IMR-90 (cell line): ENCODE results near the gene EIF2A. TPM values are rescaled to one million over a fixed set of nuclear protein-coding genes. Genes with fewer than 3 reads are reported as not detected.

ENCODE experiments used
- ATAC-seq: fragments of 200-7000 bp; cut with Tn5 transposase; 2 replicates; pipeline ENCODE4 v1.9.1; 2020; ENCODE audit warnings: low read depth, mild to moderate bottlenecking, moderate library complexity
- BruUV-seq: library from RNA; stranded (reverse); fragments of 400-500 nt; replicated peaks from 2 replicates; lab custom pipeline; 2021; lab: Mats Ljungman, UMichigan
- CTCF ChIA-PET: fragments of 300-600 bp; formaldehyde crosslinking; extraction: SDS; loops from one replicate; lab custom pipeline; 2021; ENCODE audit warnings: antibody characterized with exemption; lab: Yijun Ruan, JAX
- POLR2A ChIA-PET: fragments of 300-600 bp; sonication (Branson Sonifier 250); formaldehyde crosslinking; loops from one replicate; lab custom pipeline; 2022; ENCODE audit warnings: antibody characterized with exemption; ENCODE audit not compliant: unreplicated experiment; lab: Charles Lee
- DNase-seq: peaks from one replicate; pipeline ENCODE4 v3.0.0; 2013
- H2AFZ ChIP-seq: replicated peaks from 2 replicates; pipeline ENCODE3; 2013; ENCODE audit warnings: low read length, mild to moderate bottlenecking; ENCODE audit not compliant: poor library complexity
- H2AK5ac ChIP-seq: 2 replicates; pipeline ENCODE4 v1.6.1; 2013; ENCODE audit warnings: low read depth, low read length, inconsistent platforms
- H2AK9ac ChIP-seq: replicated peaks from 2 replicates; pipeline ENCODE3; 2013; ENCODE audit warnings: mild to moderate bottlenecking, low read depth, low read length, moderate library complexity; ENCODE audit not compliant: poor library complexity
- H2BK120ac ChIP-seq: 2 replicates; pipeline ENCODE4 v1.6.1; 2013; ENCODE audit warnings: low read depth, low read length, inconsistent platforms
- H2BK15ac ChIP-seq: 3 replicates; pipeline ENCODE4 v1.6.1; 2013; ENCODE audit warnings: low read depth, low read length, inconsistent platforms
- H2BK20ac ChIP-seq: 2 replicates; pipeline ENCODE4 v1.6.1; 2013; ENCODE audit warnings: low read depth, mild to moderate bottlenecking, inconsistent platforms, low read length, moderate library complexity
- H2BK5ac ChIP-seq: 2 replicates; pipeline ENCODE4 v1.6.1; 2013; ENCODE audit warnings: mild to moderate bottlenecking, low read depth, low read length, inconsistent platforms; ENCODE audit not compliant: poor library complexity, severe bottlenecking
- H3K14ac ChIP-seq: replicated peaks from 2 replicates; pipeline ENCODE4 v1.6.1; 2013; ENCODE audit warnings: low read depth, low read length, inconsistent platforms
- H3K18ac ChIP-seq: 2 replicates; pipeline ENCODE4 v1.6.1; 2013; ENCODE audit warnings: low read depth, low read length, control low read depth
- H3K23ac ChIP-seq: 2 replicates; pipeline ENCODE4 v1.6.1; 2013; ENCODE audit warnings: low read depth, low read length, inconsistent platforms
- H3K27ac ChIP-seq: 2 replicates; pipeline ENCODE4 v1.5.1; 2013; ENCODE audit warnings: mild to moderate bottlenecking, control low read depth, low read length; ENCODE audit not compliant: insufficient read depth
- H3K27me3 ChIP-seq: 2 replicates; pipeline ENCODE4 v1.6.1; 2013; ENCODE audit warnings: low read length; ENCODE audit not compliant: control insufficient read depth, insufficient read depth
- H3K36me3 ChIP-seq: 2 replicates; pipeline ENCODE4 v1.6.1; 2013; ENCODE audit warnings: low read length, mixed read lengths; ENCODE audit not compliant: control insufficient read depth, insufficient read depth
- H3K4ac ChIP-seq: 2 replicates; pipeline ENCODE4 v1.6.1; 2013; ENCODE audit warnings: low read depth, low read length, inconsistent platforms
- H3K4me1 ChIP-seq: 2 replicates; pipeline ENCODE4 v1.6.1; 2013; ENCODE audit warnings: low read length, mixed read lengths; ENCODE audit not compliant: control insufficient read depth, insufficient read depth
- H3K4me2 ChIP-seq: 2 replicates; pipeline ENCODE4 v1.6.1; 2013; ENCODE audit warnings: low read depth, mild to moderate bottlenecking, control low read depth, low read length, moderate library complexity
- H3K4me3 ChIP-seq: 2 replicates; pipeline ENCODE4 v1.5.1; 2013; ENCODE audit warnings: low read depth, mild to moderate bottlenecking, control low read depth, low read length, moderate library complexity; ENCODE audit not compliant: insufficient read depth
- H3K56ac ChIP-seq: 2 replicates; pipeline ENCODE4 v1.6.1; 2013; ENCODE audit warnings: low read length, inconsistent platforms; ENCODE audit not compliant: insufficient read depth; ENCODE audit errors: extremely low read depth
- H3K79me1 ChIP-seq, 2 experiments: 2 replicates each; pipeline ENCODE4 v1.6.1; 2013; ENCODE audit warnings: low read length in 2 of 2, inconsistent platforms in 1 of 2, low read depth in 1 of 2
- H3K9ac ChIP-seq: 2 replicates; pipeline ENCODE4 v1.6.1; 2013; ENCODE audit warnings: low read depth, low read length, control low read depth
- H3K9me1 ChIP-seq: 2 replicates; pipeline ENCODE4 v1.6.1; 2013; ENCODE audit warnings: low read length, inconsistent platforms; ENCODE audit not compliant: insufficient read depth
- H3K9me3 ChIP-seq: 2 replicates; pipeline ENCODE4 v1.6.1; 2013; ENCODE audit warnings: low read length; ENCODE audit not compliant: control insufficient read depth, insufficient read depth
- H4K20me1 ChIP-seq: 2 replicates; pipeline ENCODE4 v1.6.1; 2013; ENCODE audit warnings: low read length, inconsistent platforms; ENCODE audit not compliant: insufficient read depth
- H4K5ac ChIP-seq: 2 replicates; pipeline ENCODE4 v1.6.1; 2013; ENCODE audit warnings: mild to moderate bottlenecking, low read depth, low read length, control low read depth
- H4K8ac ChIP-seq, 2 experiments: 2 replicates each; pipeline ENCODE4 v1.6.1; 2013; ENCODE audit warnings: low read depth in 2 of 2, low read length in 2 of 2, control low read depth in 1 of 2, inconsistent platforms in 1 of 2
- H4K91ac ChIP-seq: 2 replicates; pipeline ENCODE4 v1.6.1; 2013; ENCODE audit warnings: low read depth, low read length, inconsistent platforms; ENCODE audit not compliant: insufficient read depth
- BHLHE40 ChIP-seq: fragments of 150-350 bp; IDR thresholded peaks from 2 replicates; pipeline ENCODE4 v1.6.1; 2016; ENCODE audit warnings: mild to moderate bottlenecking, low read depth, low read length
- CEBPB ChIP-seq: IDR thresholded peaks from 2 replicates; pipeline ENCODE4 v1.6.1; 2012; ENCODE audit warnings: low read depth, low read length, improper control_type of control experiment
- CHD1 ChIP-seq: IDR thresholded peaks from 2 replicates; pipeline ENCODE4 v1.6.1; 2012; ENCODE audit warnings: low read depth, low read length, improper control_type of control experiment
- FOS ChIP-seq: fragments of 150-350 bp; IDR thresholded peaks from 2 replicates; pipeline ENCODE4 v1.6.1; 2016; ENCODE audit warnings: low read depth, low read length
- MAFK ChIP-seq: IDR thresholded peaks from 2 replicates; pipeline ENCODE4 v1.6.1; 2012; ENCODE audit warnings: low read depth, low read length, improper control_type of control experiment
- MAZ ChIP-seq: IDR thresholded peaks from 2 replicates; pipeline ENCODE4 v1.6.1; 2012; ENCODE audit warnings: low read depth, mild to moderate bottlenecking, low read length, improper control_type of control experiment, moderate library complexity, borderline replicate concordance
- MXI1 ChIP-seq: IDR thresholded peaks from 2 replicates; pipeline ENCODE4 v1.6.1; 2012; ENCODE audit warnings: low read depth, mild to moderate bottlenecking, low read length, moderate library complexity, borderline replicate concordance
- NFE2L2 ChIP-seq: fragments of 150-350 bp; IDR thresholded peaks from 2 replicates; pipeline ENCODE4 v1.6.1; 2016; ENCODE audit warnings: low read depth, mild to moderate bottlenecking, low read length
- POLR2A ChIP-seq: IDR thresholded peaks from 2 replicates; pipeline ENCODE4 v1.6.1; 2012; ENCODE audit warnings: mild to moderate bottlenecking, low read depth, low read length
- RAD21 ChIP-seq: IDR thresholded peaks from 2 replicates; pipeline ENCODE4 v1.6.1; 2012; ENCODE audit warnings: low read length, improper control_type of control experiment
- RCOR1 ChIP-seq: IDR thresholded peaks from 2 replicates; pipeline ENCODE4 v1.6.1; 2012; ENCODE audit warnings: mild to moderate bottlenecking, low read length, improper control_type of control experiment; ENCODE audit not compliant: insufficient replicate concordance
- RFX5 ChIP-seq: IDR thresholded peaks from 2 replicates; pipeline ENCODE4 v1.8.0; 2012; ENCODE audit warnings: low read depth, mild to moderate bottlenecking, low read length, moderate library complexity
- SMC3 ChIP-seq: fragments of 150-350 bp; IDR thresholded peaks from 2 replicates; pipeline ENCODE4 v1.6.1; 2016; ENCODE audit warnings: low read depth, mild to moderate bottlenecking, antibody characterized with exemption, low read length, moderate library complexity
- dilution Hi-C: fragments of 300-500 bp; cut with HindIII; formaldehyde crosslinking; loops from one replicate; pipeline ENCODE4 v1.14.3; 2018; ENCODE audit warnings: low sequenced_read_pairs; ENCODE audit not compliant: unreplicated experiment
- in situ Hi-C: fragments of 300-500 bp; cut with MboI; formaldehyde crosslinking; loops from 3 replicates; pipeline ENCODE4 v1.14.3; 2019; ENCODE audit warnings: low sequenced_read_pairs, inconsistent platforms, mixed read lengths
- intact Hi-C: fragments of 100-400 bp; cut with micrococcal nuclease; formaldehyde crosslinking; loops from 2 replicates; pipeline ENCODE4 v1.10.0; 2022
- polyA plus RNA-seq, 3 experiments: library from polyadenylated mRNA; depleted of rRNA; stranded (reverse); fragments of >200 nt; gene quantifications; 2 replicates each; pipeline ENCODE4 v1.2.3, GENCODE V29; 2012; ENCODE audit warnings: low replicate concordance in 1 of 3
- total RNA-seq: library from RNA; depleted of rRNA; stranded (reverse); fragments of >200 nt; gene quantifications from 2 replicates; pipeline ENCODE4 v1.2.3, GENCODE V29; 2012
- TF ChIP-seq, protein P1 (sequence below): fragments of 150-350 bp; IDR thresholded peaks from 2 replicates; pipeline ENCODE4 v1.6.1; 2017; ENCODE audit warnings: mild to moderate bottlenecking, antibody characterized with exemption, low read length, low read depth
- TF ChIP-seq, protein P2 (sequence below): fragments of 150-350 bp; IDR thresholded peaks from 2 replicates; pipeline ENCODE4 v1.6.1; 2016; ENCODE audit warnings: low read depth, mild to moderate bottlenecking, low read length, moderate library complexity, borderline replicate concordance
- TF ChIP-seq, protein P3 (sequence below): conservative IDR thresholded peaks from 2 replicates; pipeline ENCODE4 v1.5.1; 2012; ENCODE audit warnings: mild to moderate bottlenecking, low read depth, low read length, improper control_type of control experiment

EIF2A gene
- total and polyA plus RNA-seq, 2 of the 4 experiments (the other 2 are of a cell fraction) = 61.2 to 166 TPM

DNA sequence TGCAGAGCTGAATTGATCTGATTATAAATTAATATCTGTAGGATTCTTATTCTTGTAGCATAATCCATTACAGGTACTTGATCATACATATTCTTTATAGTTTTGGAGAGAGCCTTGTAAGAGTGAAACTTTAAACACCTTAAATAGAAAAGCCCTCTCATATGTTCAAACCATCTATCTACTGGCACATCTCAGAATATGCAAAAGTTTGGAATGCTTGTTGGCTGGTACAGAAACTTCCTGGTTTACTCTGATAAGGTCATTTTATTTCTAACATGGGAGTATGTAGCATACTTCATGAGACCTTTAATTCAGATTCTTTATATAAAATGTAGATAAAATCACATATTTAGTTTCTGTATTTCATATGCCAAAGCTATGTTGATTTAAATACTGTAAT lies 34.6 kb downstream of the EIF2A start:
- no peak for TF ChIP-seq BHLHE40
- TF ChIP-seq NFE2L2 = no peak
- TF ChIP-seq POLR2A = no peak
- TF ChIP-seq RAD21 = no peak
- TF ChIP-seq, protein P1, sequence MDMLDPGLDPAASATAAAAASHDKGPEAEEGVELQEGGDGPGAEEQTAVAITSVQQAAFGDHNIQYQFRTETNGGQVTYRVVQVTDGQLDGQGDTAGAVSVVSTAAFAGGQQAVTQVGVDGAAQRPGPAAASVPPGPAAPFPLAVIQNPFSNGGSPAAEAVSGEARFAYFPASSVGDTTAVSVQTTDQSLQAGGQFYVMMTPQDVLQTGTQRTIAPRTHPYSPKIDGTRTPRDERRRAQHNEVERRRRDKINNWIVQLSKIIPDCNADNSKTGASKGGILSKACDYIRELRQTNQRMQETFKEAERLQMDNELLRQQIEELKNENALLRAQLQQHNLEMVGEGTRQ = no peak
- TF ChIP-seq MAZ = no peak
- TF ChIP-seq MXI1 = no peak
- TF ChIP-seq RCOR1 = no peak
- TF ChIP-seq, protein P2, sequence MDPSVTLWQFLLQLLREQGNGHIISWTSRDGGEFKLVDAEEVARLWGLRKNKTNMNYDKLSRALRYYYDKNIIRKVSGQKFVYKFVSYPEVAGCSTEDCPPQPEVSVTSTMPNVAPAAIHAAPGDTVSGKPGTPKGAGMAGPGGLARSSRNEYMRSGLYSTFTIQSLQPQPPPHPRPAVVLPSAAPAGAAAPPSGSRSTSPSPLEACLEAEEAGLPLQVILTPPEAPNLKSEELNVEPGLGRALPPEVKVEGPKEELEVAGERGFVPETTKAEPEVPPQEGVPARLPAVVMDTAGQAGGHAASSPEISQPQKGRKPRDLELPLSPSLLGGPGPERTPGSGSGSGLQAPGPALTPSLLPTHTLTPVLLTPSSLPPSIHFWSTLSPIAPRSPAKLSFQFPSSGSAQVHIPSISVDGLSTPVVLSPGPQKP = no peak
- TF ChIP-seq MAFK = no peak
- no peak for TF ChIP-seq RFX5
- no peak for TF ChIP-seq FOS
- TF ChIP-seq CHD1 = no peak
- TF ChIP-seq SMC3 = no peak
- TF ChIP-seq CEBPB = no peak
- TF ChIP-seq, protein P3, sequence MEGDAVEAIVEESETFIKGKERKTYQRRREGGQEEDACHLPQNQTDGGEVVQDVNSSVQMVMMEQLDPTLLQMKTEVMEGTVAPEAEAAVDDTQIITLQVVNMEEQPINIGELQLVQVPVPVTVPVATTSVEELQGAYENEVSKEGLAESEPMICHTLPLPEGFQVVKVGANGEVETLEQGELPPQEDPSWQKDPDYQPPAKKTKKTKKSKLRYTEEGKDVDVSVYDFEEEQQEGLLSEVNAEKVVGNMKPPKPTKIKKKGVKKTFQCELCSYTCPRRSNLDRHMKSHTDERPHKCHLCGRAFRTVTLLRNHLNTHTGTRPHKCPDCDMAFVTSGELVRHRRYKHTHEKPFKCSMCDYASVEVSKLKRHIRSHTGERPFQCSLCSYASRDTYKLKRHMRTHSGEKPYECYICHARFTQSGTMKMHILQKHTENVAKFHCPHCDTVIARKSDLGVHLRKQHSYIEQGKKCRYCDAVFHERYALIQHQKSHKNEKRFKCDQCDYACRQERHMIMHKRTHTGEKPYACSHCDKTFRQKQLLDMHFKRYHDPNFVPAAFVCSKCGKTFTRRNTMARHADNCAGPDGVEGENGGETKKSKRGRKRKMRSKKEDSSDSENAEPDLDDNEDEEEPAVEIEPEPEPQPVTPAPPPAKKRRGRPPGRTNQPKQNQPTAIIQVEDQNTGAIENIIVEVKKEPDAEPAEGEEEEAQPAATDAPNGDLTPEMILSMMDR = no peak
- Histone ChIP-seq H2BK5ac (no peak overlapping the region), H3K23ac (no peak overlapping the region), H2AK5ac (no peak overlapping the region), H3K9me3 (no peaks in the 10 kb centered on the region), H2AFZ (no peak overlapping the region), H4K91ac (no peak overlapping the region), H3K36me3 (peaks cover 18% of the 10 kb centered on the region), H3K27me3 (no peaks in the 10 kb centered on the region), H3K27ac (no peak overlapping the region), H4K8ac (no peak overlapping the region), H2AK9ac (no peak overlapping the region), H3K9me1 (0 out of 2 replicates have a peak, but pooled peaks cover 2% of the 10 kb centered on the region), H3K4ac (no peak overlapping the region), H3K4me1 (no peaks in the 10 kb centered on the region), H4K5ac (no peak overlapping the region), H4K20me1 (no peaks in the 10 kb centered on the region), H2BK15ac (no peak overlapping the region), H2BK120ac (no peak overlapping the region), H3K79me1 (peaks cover 5 to 16% of the 10 kb centered on the region in 2 experiments; a peak in 3 of 4 replicates), H3K18ac (no peak overlapping the region), H2BK20ac (no peak overlapping the region), H3K4me2 (no peak overlapping the region), H3K14ac (no peak overlapping the region), H3K9ac (no peak overlapping the region), H3K56ac (no peak overlapping the region), H3K4me3 (no peak overlapping the region)
- no TSS peak for BruUV-seq
- no peak for ATAC-seq
- dilution Hi-C loops (no loop called here), intact Hi-C loops (loop anchor here (2.0 kb wide), 1 partner anchor 14 kb away; no protein-coding TSS in a partner anchor), in situ Hi-C loops (no loop called here)
- ChIA-PET CTCF (no interaction called here), POLR2A (no interaction called here)
- no peak for DNase-seq
